H9 (cell line): ENCODE results near the gene RBFOX1. TPM values are rescaled to one million over a fixed set of nuclear protein-coding genes. Genes with fewer than 3 reads are reported as not detected.

Source experiments
- DNase-seq: peaks from one replicate; pipeline ENCODE4 v3.0.0-alpha.2; 2017
- H2AFZ ChIP-seq: one replicate; pipeline ENCODE4 v1.6.1; 2013; ENCODE audit warnings: mild to moderate bottlenecking, low read length, control low read depth, moderate library complexity
- H2AK5ac ChIP-seq: 2 replicates; pipeline ENCODE4 v1.6.1; 2013; ENCODE audit warnings: low read length, control low read depth, mixed read lengths; ENCODE audit not compliant: insufficient read length
- H2BK120ac ChIP-seq: one replicate; pipeline ENCODE4 v1.6.1; 2013; ENCODE audit warnings: low read depth, mild to moderate bottlenecking, low read length, control low read depth, inconsistent platforms; ENCODE audit not compliant: poor library complexity, severe bottlenecking
- H2BK12ac ChIP-seq: 2 replicates; pipeline ENCODE4 v1.6.1; 2013; ENCODE audit warnings: low read length, control low read depth, mixed read lengths, low read depth; ENCODE audit not compliant: insufficient read length
- H2BK15ac ChIP-seq: 2 replicates; pipeline ENCODE4 v1.6.1; 2013; ENCODE audit warnings: low read depth, low read length, control low read depth
- H2BK20ac ChIP-seq: one replicate; pipeline ENCODE4 v1.6.1; 2013; ENCODE audit warnings: low read depth, mild to moderate bottlenecking, low read length, control low read depth, inconsistent platforms; ENCODE audit not compliant: poor library complexity, severe bottlenecking
- H2BK5ac ChIP-seq: 2 replicates; pipeline ENCODE4 v1.6.1; 2013; ENCODE audit warnings: low read length, control low read depth, mixed read lengths; ENCODE audit not compliant: insufficient read length
- H3K14ac ChIP-seq: 2 replicates; pipeline ENCODE4 v1.6.1; 2013; ENCODE audit warnings: low read length, control low read depth; ENCODE audit not compliant: insufficient read depth
- H3K18ac ChIP-seq: 2 replicates; pipeline ENCODE4 v1.6.1; 2013; ENCODE audit warnings: low read depth, mild to moderate bottlenecking, mixed read lengths, low read length, control low read depth; ENCODE audit not compliant: insufficient read length
- H3K23ac ChIP-seq: 2 replicates; pipeline ENCODE4 v1.6.1; 2013; ENCODE audit warnings: low read length, control low read depth, mixed read lengths, low read depth; ENCODE audit not compliant: insufficient read length
- H3K23me2 ChIP-seq: 2 replicates; pipeline ENCODE4 v1.6.1; 2013; ENCODE audit warnings: low read depth, mild to moderate bottlenecking, mixed read lengths, low read length, control low read depth; ENCODE audit not compliant: insufficient read length, poor library complexity, severe bottlenecking
- H3K27ac ChIP-seq: 2 replicates; pipeline ENCODE4 v1.5.1; 2013; ENCODE audit warnings: low read length, control low read depth, mixed read lengths, low read depth; ENCODE audit not compliant: insufficient read length
- H3K27me3 ChIP-seq: 2 replicates; pipeline ENCODE4 v1.6.1; 2013; ENCODE audit warnings: low read length, control low read depth, inconsistent platforms; ENCODE audit not compliant: insufficient read depth
- H3K4ac ChIP-seq: 2 replicates; pipeline ENCODE4 v1.6.1; 2013; ENCODE audit warnings: low read depth, mild to moderate bottlenecking, control low read depth, inconsistent platforms, low read length, moderate library complexity
- H3K4me1 ChIP-seq: 2 replicates; pipeline ENCODE4 v1.6.1; 2013; ENCODE audit warnings: low read length, control low read depth, inconsistent platforms; ENCODE audit not compliant: insufficient read depth
- H3K4me2 ChIP-seq: 2 replicates; pipeline ENCODE4 v1.6.1; 2013; ENCODE audit warnings: low read length, control low read depth, mixed read lengths; ENCODE audit not compliant: insufficient read length, insufficient read depth
- H3K56ac ChIP-seq: 2 replicates; pipeline ENCODE4 v1.6.1; 2013; ENCODE audit warnings: low read depth, mild to moderate bottlenecking, mixed read lengths, low read length, control low read depth; ENCODE audit not compliant: insufficient read length
- H3K79me1 ChIP-seq: 2 replicates; pipeline ENCODE4 v1.6.1; 2013; ENCODE audit warnings: low read depth, mild to moderate bottlenecking, moderate library complexity, low read length, control low read depth, inconsistent platforms; ENCODE audit not compliant: insufficient read depth, poor library complexity, severe bottlenecking
- H3K79me2 ChIP-seq: 2 replicates; pipeline ENCODE4 v1.6.1; 2013; ENCODE audit warnings: low read length, control low read depth, inconsistent platforms; ENCODE audit not compliant: insufficient read depth
- H3K9ac ChIP-seq: 2 replicates; pipeline ENCODE4 v1.6.1; 2013; ENCODE audit warnings: low read length, control low read depth, mixed read lengths; ENCODE audit not compliant: insufficient read length; ENCODE audit errors: extremely low read depth
- H3K9me3 ChIP-seq: one replicate; pipeline ENCODE4 v1.6.1; 2013; ENCODE audit warnings: low read depth, low read length, inconsistent platforms; ENCODE audit not compliant: control insufficient read depth
- H3T11ph ChIP-seq: one replicate; pipeline ENCODE4 v1.6.1; 2013; ENCODE audit warnings: mild to moderate bottlenecking, low read length, control low read depth, inconsistent platforms
- H4K20me1 ChIP-seq: one replicate; pipeline ENCODE4 v1.6.1; 2013; ENCODE audit not compliant: control insufficient read depth, insufficient read length, insufficient read depth
- H4K5ac ChIP-seq: 2 replicates; pipeline ENCODE4 v1.6.1; 2013; ENCODE audit warnings: low read depth, mild to moderate bottlenecking, mixed read lengths, low read length, control low read depth; ENCODE audit not compliant: insufficient read length
- H4K8ac ChIP-seq: replicated peaks from 2 replicates; pipeline ENCODE4 v1.6.1; 2013; ENCODE audit warnings: low read length, control low read depth, mixed read lengths, low read depth; ENCODE audit not compliant: insufficient read length
- H4K91ac ChIP-seq: 2 replicates; pipeline ENCODE4 v1.6.1; 2013; ENCODE audit warnings: low read depth, mild to moderate bottlenecking, moderate library complexity, mixed read lengths, low read length, control low read depth; ENCODE audit not compliant: insufficient read length
- H3K27ac Mint-ChIP-seq, 3 experiments: 2 replicates in 2 of 3; 3 replicates in 1 of 3; pipeline ENCODE4 v1.8.0; 2020 to 2021; ENCODE audit warnings: mixed read lengths in 3 of 3, mild to moderate bottlenecking in 1 of 3, moderate library complexity in 1 of 3
- H3K27me3 Mint-ChIP-seq: 2 replicates; pipeline ENCODE4 v1.8.0; 2021; ENCODE audit warnings: low read depth, mild to moderate bottlenecking, moderate library complexity, mixed read lengths
- H3K36me3 Mint-ChIP-seq, 3 experiments: 2 replicates in 2 of 3; 3 replicates in 1 of 3; pipeline ENCODE4 v1.8.0; 2020 to 2021; ENCODE audit warnings: low read depth in 3 of 3, mixed read lengths in 3 of 3; ENCODE audit not compliant: insufficient read depth in 1 of 3
- H3K4me1 Mint-ChIP-seq, 2 experiments: 2 replicates each; pipeline ENCODE4 v1.8.0; 2020; ENCODE audit warnings: mixed read lengths in 2 of 2
- H3K4me3 Mint-ChIP-seq, 2 experiments: 2 replicates in 1 of 2; 3 replicates in 1 of 2; pipeline ENCODE4 v1.8.0; 2020 to 2021; ENCODE audit warnings: mild to moderate bottlenecking in 2 of 2, mixed read lengths in 2 of 2, moderate library complexity in 1 of 2
- H3K9me3 Mint-ChIP-seq, 2 experiments: 2 replicates in 1 of 2; 3 replicates in 1 of 2; pipeline ENCODE4 v1.8.0; 2020; ENCODE audit warnings: mild to moderate bottlenecking in 2 of 2, mixed read lengths in 2 of 2, moderate library complexity in 1 of 2
- WGBS: extraction: QIAGEN DNeasy Blood & Tissue Kit; methylation state at CpG from one replicate; pipeline ENCODE4 v1.1.7; 2013; ENCODE audit warnings: missing lambda C conversion rate, low lambda C conversion rate, mixed read lengths; ENCODE audit not compliant: insufficient read length; ENCODE audit errors: extremely low coverage; 5-methylcytosine and 5-hydroxymethylcytosine counted together
- total RNA-seq: library from RNA; stranded (reverse); gene quantifications from 2 replicates; pipeline ENCODE4 v1.2.1, GENCODE V29; 2021
- TF ChIP-seq, protein P1 (sequence below): fragments of 200-600 bp; sonication (generic); conservative IDR thresholded peaks from 3 replicates; pipeline ENCODE4 v1.8.0; 2021; ENCODE audit warnings: antibody characterized with exemption, mild to moderate bottlenecking

The RBFOX1 gene
- total RNA-seq, 1 experiment from 2014 or later: 2.0 TPM

- WGBS: no CpG with 5 or more reads among the region's 7 CpGs
- Histone ChIP-seq H3K79me1 (no peaks in the 10 kb centered on the region), H2BK12ac (no peak overlapping the region), H2BK120ac (no peak overlapping the region), H3T11ph (no peak overlapping the region), H3K4ac (no peak overlapping the region), H4K8ac (no peak overlapping the region), H2BK20ac (no peak overlapping the region), H3K79me2 (no peaks in the 10 kb centered on the region), H4K91ac (no peak overlapping the region), H3K23ac (no peak overlapping the region), H4K5ac (no peak overlapping the region), H3K14ac (no peak overlapping the region), H3K27ac (no peak overlapping the region), H3K9me3 (no peaks in the 10 kb centered on the region), H3K56ac (no peak overlapping the region), H3K27me3 (no peaks in the 10 kb centered on the region), H2AFZ (no peak overlapping the region), H3K18ac (no peak overlapping the region), H3K4me2 (no peak overlapping the region), H3K4me1 (peaks cover 6% of the 10 kb centered on the region; the same call in 1 of the 2 replicates), H3K23me2 (no peaks in the 10 kb centered on the region), H2AK5ac (no peak overlapping the region), H4K20me1 (no peaks in the 10 kb centered on the region), H3K9ac (no peak overlapping the region), H2BK15ac (no peak overlapping the region), H2BK5ac (no peak overlapping the region)
- Mint-ChIP-seq H3K9me3 (no peaks in the 10 kb centered on the region), H3K27ac (no peak overlapping the region), H3K4me1 (peaks cover 18 to 20% of the 10 kb centered on the region in 2 experiments), H3K27me3 (no peaks in the 10 kb centered on the region), H3K4me3 (no peak overlapping the region), H3K36me3 (no peaks in the 10 kb centered on the region)
- TF ChIP-seq, protein P1, sequence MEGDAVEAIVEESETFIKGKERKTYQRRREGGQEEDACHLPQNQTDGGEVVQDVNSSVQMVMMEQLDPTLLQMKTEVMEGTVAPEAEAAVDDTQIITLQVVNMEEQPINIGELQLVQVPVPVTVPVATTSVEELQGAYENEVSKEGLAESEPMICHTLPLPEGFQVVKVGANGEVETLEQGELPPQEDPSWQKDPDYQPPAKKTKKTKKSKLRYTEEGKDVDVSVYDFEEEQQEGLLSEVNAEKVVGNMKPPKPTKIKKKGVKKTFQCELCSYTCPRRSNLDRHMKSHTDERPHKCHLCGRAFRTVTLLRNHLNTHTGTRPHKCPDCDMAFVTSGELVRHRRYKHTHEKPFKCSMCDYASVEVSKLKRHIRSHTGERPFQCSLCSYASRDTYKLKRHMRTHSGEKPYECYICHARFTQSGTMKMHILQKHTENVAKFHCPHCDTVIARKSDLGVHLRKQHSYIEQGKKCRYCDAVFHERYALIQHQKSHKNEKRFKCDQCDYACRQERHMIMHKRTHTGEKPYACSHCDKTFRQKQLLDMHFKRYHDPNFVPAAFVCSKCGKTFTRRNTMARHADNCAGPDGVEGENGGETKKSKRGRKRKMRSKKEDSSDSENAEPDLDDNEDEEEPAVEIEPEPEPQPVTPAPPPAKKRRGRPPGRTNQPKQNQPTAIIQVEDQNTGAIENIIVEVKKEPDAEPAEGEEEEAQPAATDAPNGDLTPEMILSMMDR: no peak
- no peak for DNase-seq
These were observed 314.3 kb downstream of the RBFOX1 start for GRCh38 chr16:7646821-7647500.
